Hepatocyte (in vitro differentiated cells): ENCODE measurements around the gene ZNF530. TPM values are rescaled to one million over a fixed set of nuclear protein-coding genes. Genes with fewer than 3 reads are reported as not detected.

ENCODE experiments used
- DNase-seq: peaks from one replicate; pipeline ENCODE4 v3.0.0-alpha.2; 2016; ENCODE audit warnings: low spot score
- H2AFZ ChIP-seq: fragments of 200-600 bp; sonication (generic); 2 replicates; pipeline ENCODE4 v1.6.0; 2016; ENCODE audit warnings: antibody characterized with exemption, mild to moderate bottlenecking
- H3K27ac ChIP-seq: fragments of 200-600 bp; sonication (generic); 2 replicates; pipeline ENCODE4 v1.5.1; 2016; ENCODE audit warnings: mild to moderate bottlenecking
- H3K27me3 ChIP-seq: fragments of 200-600 bp; sonication (generic); 2 replicates; pipeline ENCODE4 v1.6.1; 2016
- H3K36me3 ChIP-seq: fragments of 200-600 bp; sonication (generic); replicated peaks from 2 replicates; pipeline ENCODE4 v1.5.1; 2016; ENCODE audit warnings: low read depth; ENCODE audit not compliant: insufficient read depth
- H3K4me1 ChIP-seq: fragments of 200-600 bp; sonication (generic); 2 replicates; pipeline ENCODE4 v1.5.1; 2016; ENCODE audit warnings: mild to moderate bottlenecking, moderate library complexity; ENCODE audit not compliant: insufficient read depth
- H3K4me2 ChIP-seq: fragments of 200-600 bp; sonication (generic); 2 replicates; pipeline ENCODE4 v1.6.0; 2016
- H3K4me3 ChIP-seq: fragments of 200-600 bp; sonication (generic); 2 replicates; pipeline ENCODE4 v1.5.1; 2016; ENCODE audit warnings: mild to moderate bottlenecking
- H3K79me2 ChIP-seq: fragments of 200-600 bp; sonication (generic); 2 replicates; pipeline ENCODE4 v1.6.0; 2017; ENCODE audit warnings: mild to moderate bottlenecking
- H3K9me2 ChIP-seq: fragments of 200-600 bp; sonication (generic); replicated peaks from 2 replicates; pipeline ENCODE4 v1.6.0; 2017; ENCODE audit warnings: mild to moderate bottlenecking; ENCODE audit not compliant: insufficient read depth
- H3K9me3 ChIP-seq: fragments of 200-600 bp; sonication (generic); 2 replicates; pipeline ENCODE4 v1.5.1; 2016; ENCODE audit warnings: low read depth, mild to moderate bottlenecking
- H4K20me1 ChIP-seq: fragments of 200-600 bp; sonication (generic); 2 replicates; pipeline ENCODE4 v1.6.0; 2016; ENCODE audit warnings: mild to moderate bottlenecking; ENCODE audit not compliant: insufficient read depth, poor library complexity, severe bottlenecking
- CTCF ChIP-seq: fragments of 200-600 bp; sonication (generic); IDR thresholded peaks from 2 replicates; pipeline ENCODE4 v1.5.1; 2016; ENCODE audit warnings: antibody characterized with exemption, mild to moderate bottlenecking; ENCODE audit not compliant: poor library complexity
- EZH2 ChIP-seq: fragments of 200-600 bp; sonication (generic); IDR thresholded peaks from 2 replicates; pipeline ENCODE4 v1.6.1; 2016; ENCODE audit warnings: antibody characterized with exemption, mild to moderate bottlenecking, borderline replicate concordance
- EZH2phosphoT487 ChIP-seq: fragments of 200-600 bp; sonication (generic); IDR thresholded peaks from one replicate; pipeline ENCODE4 v1.6.1; 2018; ENCODE audit warnings: antibody characterized with exemption, mild to moderate bottlenecking, low read depth, moderate library complexity; ENCODE audit not compliant: unreplicated experiment, severe bottlenecking
- WGBS: methylation state at CpG from one replicate; pipeline ENCODE4 v1.1.6; 2016; ENCODE audit warnings: low lambda C conversion rate; ENCODE audit errors: missing lambda C conversion rate; 5-methylcytosine and 5-hydroxymethylcytosine counted together
- polyA plus RNA-seq: library from polyadenylated mRNA; unstranded; fragments of >200 nt; fragmentation: Nextera tagmentation; extraction: Ambion mirVana; gene quantifications from 2 replicates; pipeline ENCODE4 v1.2.1, GENCODE V29; 2016
- total RNA-seq: library from RNA; depleted of rRNA; stranded (reverse); fragments of >200 nt; gene quantifications from 2 replicates; pipeline ENCODE4 v1.2.3, GENCODE V29; 2014

The ZNF530 gene
- total and polyA plus RNA-seq, 2 experiments from 2014 or later = 1.3 to 2.8 TPM

GRCh38 chr19:57637379-57637778 is 37.7 kb downstream of the ZNF530 start:
- Histone ChIP-seq H3K4me2 (no peak overlapping the region), H3K36me3 (peaks cover 26% of the 10 kb centered on the region), H2AFZ (no peak overlapping the region), H3K9me2 (no peaks in the 10 kb centered on the region), H3K9me3 (peaks cover 39% of the 10 kb centered on the region), H3K4me1 (peaks cover 9% of the 10 kb centered on the region), H4K20me1 (no peaks in the 10 kb centered on the region), H3K27ac (no peak overlapping the region), H3K79me2 (peaks cover 51% of the 10 kb centered on the region), H3K27me3 (no peaks in the 10 kb centered on the region), H3K4me3 (no peak overlapping the region)
- 98% methylated on average over 4 of the region's 4 CpGs for WGBS
- DNase-seq = no peak
- no peak for TF ChIP-seq EZH2phosphoT487
- TF ChIP-seq EZH2 = no peak
- TF ChIP-seq CTCF = no peak

- Histone ChIP-seq H4K20me1 (no peaks in the 10 kb centered on the region), H3K4me1 (no peaks in the 10 kb centered on the region), H3K9me2 (no peaks in the 10 kb centered on the region), H2AFZ (no peak overlapping the region), H3K27ac (no peak overlapping the region), H3K27me3 (no peaks in the 10 kb centered on the region), H3K79me2 (peaks cover 18% of the 10 kb centered on the region), H3K9me3 (peaks cover 35% of the 10 kb centered on the region), H3K36me3 (peaks cover 20% of the 10 kb centered on the region), H3K4me2 (no peak overlapping the region), H3K4me3 (no peak overlapping the region)
- no peak for DNase-seq
- no peak for TF ChIP-seq EZH2phosphoT487
- 98% methylated on average over 4 of the region's 4 CpGs for WGBS
Measured at GRCh38 chr19:57641715-57642234, 42.1 kb downstream of the ZNF530 start.

- H3K27me3 ChIP-seq = no peaks in the 10 kb centered on the region
- 95% methylated on average over 4 of the region's 4 CpGs for WGBS
- no peak overlapping the region for H2AFZ ChIP-seq
- H3K9me3 ChIP-seq = peaks cover 27% of the 10 kb centered on the region
- no peak overlapping the region for H3K4me3 ChIP-seq
- no peaks in the 10 kb centered on the region for H3K4me1 ChIP-seq
- H3K4me2 ChIP-seq = no peak overlapping the region
- H3K79me2 ChIP-seq = peaks cover 10% of the 10 kb centered on the region
- no peak overlapping the region for H3K27ac ChIP-seq
- TF ChIP-seq CTCF = no peak
- TF ChIP-seq EZH2phosphoT487 = no peak
- no peak for TF ChIP-seq EZH2
- H3K9me2 ChIP-seq = no peaks in the 10 kb centered on the region
- H3K36me3 ChIP-seq = peaks cover 13% of the 10 kb centered on the region
- no peak for DNase-seq
- no peaks in the 10 kb centered on the region for H4K20me1 ChIP-seq
Measured at GRCh38 chr19:57642396-57643046, 42.8 kb downstream of the ZNF530 start.

GRCh38 chr19:57643734-57644133 is 44.0 kb downstream of the ZNF530 start:
- Histone ChIP-seq H3K36me3 (peaks cover 11% of the 10 kb centered on the region), H3K4me3 (no peak overlapping the region), H4K20me1 (no peaks in the 10 kb centered on the region), H2AFZ (no peak overlapping the region), H3K9me3 (peaks cover 21% of the 10 kb centered on the region), H3K27ac (no peak overlapping the region), H3K27me3 (no peaks in the 10 kb centered on the region), H3K9me2 (no peaks in the 10 kb centered on the region), H3K79me2 (peaks cover 2% of the 10 kb centered on the region), H3K4me1 (no peaks in the 10 kb centered on the region), H3K4me2 (no peak overlapping the region)
- DNase-seq = no peak
- TF ChIP-seq CTCF (no peak), EZH2phosphoT487 (no peak), EZH2 (no peak)
